GM13977 (cell line): ENCODE results near the gene EML4.

Experiments
- DNase-seq: peaks from one replicate; pipeline ENCODE4 v3.0.0; 2012; ENCODE audit warnings: low spot score
- in situ Hi-C: fragments of 300-500 bp; cut with MboI; formaldehyde crosslinking; loops from one replicate; pipeline ENCODE4 v1.12.0; 2022; ENCODE audit warnings: low sequenced_read_pairs, low pct_unique_long_range_greater_than_20kb, mixed read lengths, inconsistent platforms; ENCODE audit not compliant: unreplicated experiment
- TF ChIP-seq, protein P1 (sequence below): IDR thresholded peaks from 2 replicates; pipeline ENCODE4 v1.5.1; 2012; ENCODE audit warnings: mild to moderate bottlenecking, control low read depth; ENCODE audit not compliant: insufficient read depth; ENCODE audit errors: extremely low read depth, missing control alignments

Gene EML4

DNA sequence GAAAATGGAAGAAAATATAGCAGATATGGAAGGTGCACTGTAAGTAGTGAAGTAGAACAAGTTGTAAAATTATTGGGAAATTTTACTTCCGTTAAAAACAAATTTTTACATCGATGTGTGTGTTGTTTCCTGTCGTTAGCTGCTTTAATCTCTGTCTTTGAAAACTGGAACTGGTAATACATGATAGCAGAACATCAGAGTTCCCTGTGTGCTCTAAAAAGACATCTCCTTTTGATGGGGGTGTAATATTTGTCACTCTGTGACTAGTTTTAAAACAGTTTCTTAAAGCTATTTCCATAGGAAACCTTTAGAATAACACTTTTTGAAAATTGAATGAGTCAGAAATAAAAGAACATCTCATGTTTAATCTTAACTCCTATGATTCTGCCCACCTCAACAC lies 148.3 kb downstream of the EML4 start:
- in situ Hi-C loops: no loop called here
- TF ChIP-seq, protein P1, sequence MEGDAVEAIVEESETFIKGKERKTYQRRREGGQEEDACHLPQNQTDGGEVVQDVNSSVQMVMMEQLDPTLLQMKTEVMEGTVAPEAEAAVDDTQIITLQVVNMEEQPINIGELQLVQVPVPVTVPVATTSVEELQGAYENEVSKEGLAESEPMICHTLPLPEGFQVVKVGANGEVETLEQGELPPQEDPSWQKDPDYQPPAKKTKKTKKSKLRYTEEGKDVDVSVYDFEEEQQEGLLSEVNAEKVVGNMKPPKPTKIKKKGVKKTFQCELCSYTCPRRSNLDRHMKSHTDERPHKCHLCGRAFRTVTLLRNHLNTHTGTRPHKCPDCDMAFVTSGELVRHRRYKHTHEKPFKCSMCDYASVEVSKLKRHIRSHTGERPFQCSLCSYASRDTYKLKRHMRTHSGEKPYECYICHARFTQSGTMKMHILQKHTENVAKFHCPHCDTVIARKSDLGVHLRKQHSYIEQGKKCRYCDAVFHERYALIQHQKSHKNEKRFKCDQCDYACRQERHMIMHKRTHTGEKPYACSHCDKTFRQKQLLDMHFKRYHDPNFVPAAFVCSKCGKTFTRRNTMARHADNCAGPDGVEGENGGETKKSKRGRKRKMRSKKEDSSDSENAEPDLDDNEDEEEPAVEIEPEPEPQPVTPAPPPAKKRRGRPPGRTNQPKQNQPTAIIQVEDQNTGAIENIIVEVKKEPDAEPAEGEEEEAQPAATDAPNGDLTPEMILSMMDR: no peak
- no peak for DNase-seq

DNA sequence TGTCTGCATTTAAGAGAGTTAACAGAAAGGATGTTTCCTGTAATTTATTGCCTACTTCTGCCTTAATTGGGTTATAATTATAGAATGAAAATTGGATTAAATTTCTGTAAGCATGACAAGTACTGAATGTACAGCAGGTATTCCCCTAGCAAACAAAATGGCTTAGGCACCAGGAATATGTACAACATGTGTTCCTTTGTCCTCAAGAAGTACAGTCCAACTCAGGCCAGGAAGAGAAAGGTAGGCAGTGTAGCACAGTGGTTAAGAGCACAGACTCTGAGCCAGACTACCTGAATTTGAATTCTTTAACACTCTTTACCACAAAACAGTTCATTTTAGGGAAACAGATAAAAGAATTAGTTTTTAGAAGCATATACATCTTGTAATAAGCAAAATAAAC lies 148.8 kb downstream of the EML4 start:
- in situ Hi-C loops: no loop called here
- no peak for DNase-seq

DNA sequence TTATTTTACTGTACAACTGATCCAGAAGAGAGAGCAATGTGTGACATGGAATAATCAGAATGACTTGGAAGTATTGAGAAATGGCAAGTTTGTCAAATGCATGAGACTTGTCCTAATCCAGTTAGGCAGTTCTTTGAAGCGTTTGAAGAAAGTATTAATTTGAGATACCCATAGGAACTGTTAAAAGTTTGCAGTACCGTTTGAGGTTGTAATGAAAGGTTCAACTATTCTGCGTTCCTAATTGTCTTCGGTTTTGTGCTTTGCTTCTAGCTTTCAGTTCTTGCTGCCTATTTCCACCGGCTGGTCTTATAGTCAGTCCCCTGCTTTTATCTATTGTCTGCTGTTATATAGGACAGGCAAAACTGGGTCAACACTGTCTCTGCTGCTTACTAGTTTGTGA lies 150.1 kb downstream of the EML4 start:
- TF ChIP-seq, protein P1: no peak
- no peak for DNase-seq
- in situ Hi-C loops: no loop called here

More for the DNA sequence above, 148.8 kb downstream of the EML4 start:
- TF ChIP-seq, protein P1: no peak

DNA sequence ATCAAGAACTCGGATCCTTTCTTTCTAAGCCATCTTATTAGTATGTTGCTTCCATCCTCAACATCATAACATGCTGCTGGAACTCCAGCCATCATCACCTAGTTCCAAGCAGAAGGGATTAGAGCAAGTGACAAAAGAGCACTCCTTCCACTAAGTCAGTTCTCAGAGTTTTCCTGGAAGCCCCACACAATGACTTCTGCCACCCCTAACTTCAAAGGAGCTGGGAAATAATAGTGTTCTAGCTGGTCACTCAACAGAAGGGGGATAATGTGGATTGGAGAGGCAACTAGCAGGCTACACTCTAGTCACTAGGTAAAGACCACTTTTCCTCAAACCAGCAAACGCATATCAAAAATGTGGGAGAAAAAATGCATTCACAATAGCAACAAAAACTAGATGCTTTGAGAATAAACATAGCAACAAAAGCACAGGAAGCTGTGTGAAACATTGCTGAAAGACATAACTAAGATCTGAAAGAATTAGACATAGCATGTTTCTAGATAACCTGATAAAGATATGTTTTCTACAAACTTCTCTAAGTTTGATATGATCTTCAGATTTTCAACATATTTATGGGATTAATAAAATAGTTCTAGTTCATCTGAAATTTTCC lies 152.4 kb downstream of the EML4 start:
- no peak for DNase-seq
- in situ Hi-C loops: loop anchor here (10.0 kb wide), 1 partner anchor 227 kb away; no protein-coding TSS in a partner anchor
- TF ChIP-seq, protein P1: no peak

DNA sequence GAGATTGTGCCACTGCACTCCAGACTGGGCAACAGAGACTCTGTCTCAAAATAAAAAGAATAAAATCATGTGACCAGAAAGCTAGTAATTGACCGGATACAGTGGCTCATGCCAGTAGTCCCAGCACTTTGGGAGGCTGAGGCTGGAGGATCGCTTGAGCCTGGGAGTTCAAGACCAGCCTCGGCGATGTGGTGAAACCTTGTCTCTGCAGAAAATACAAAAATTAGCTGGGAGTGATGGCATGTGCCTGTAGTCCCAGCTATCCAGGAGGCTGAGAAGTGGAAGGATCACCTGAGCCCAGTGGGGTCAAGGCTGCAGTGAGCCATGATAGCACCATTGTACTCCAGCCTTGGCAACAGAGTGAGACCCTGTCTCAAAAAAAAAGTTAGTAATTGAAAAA lies 155.1 kb downstream of the EML4 start:
- in situ Hi-C loops: loop anchor here (10.0 kb wide), 1 partner anchor 229 kb away; no protein-coding TSS in a partner anchor
- TF ChIP-seq, protein P1: no peak
- no peak for DNase-seq

DNA sequence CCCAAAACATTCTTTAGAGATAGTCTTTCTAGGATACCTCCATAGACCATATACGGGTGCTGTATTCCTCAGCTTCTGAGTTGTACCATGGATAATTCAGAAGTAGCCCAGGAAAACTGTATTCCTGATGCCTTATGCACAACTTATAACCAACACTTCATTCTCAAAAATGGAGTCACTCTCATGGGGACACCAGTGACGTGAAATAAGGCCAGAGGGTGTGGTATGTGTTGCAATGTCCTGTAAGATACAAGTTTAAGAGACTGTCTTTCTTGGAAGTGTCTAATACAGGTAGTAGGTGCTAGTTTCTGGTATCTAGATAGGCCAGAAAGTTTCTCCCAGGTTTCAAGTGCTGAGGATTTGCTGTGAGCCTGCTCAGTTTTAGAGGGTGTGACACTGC lies 155.8 kb downstream of the EML4 start:
- no peak for DNase-seq
- in situ Hi-C loops: loop anchor here (10.0 kb wide), 1 partner anchor 230 kb away; no protein-coding TSS in a partner anchor
- TF ChIP-seq, protein P1: no peak
